GM12801 (cell line): Measurements from ENCODE around the gene ACTL6B.

Source experiments
- CTCF ChIP-seq: IDR thresholded peaks from one replicate; pipeline ENCODE4 v1.5.1; 2011; ENCODE audit warnings: control low read depth; ENCODE audit not compliant: insufficient read length; ENCODE audit errors: extremely low read depth

Gene ACTL6B

GRCh38 chr7:100673302-100673941, 17.2 kb upstream of the ACTL6B start, which contains the start of gene GNB2:
Gene GNB2, plus strand, starts transcription at chr7:100673740. Its CDS starts 2,526 bp downstream, at chr7:100676266.
- no peak for TF ChIP-seq CTCF

GRCh38 chr7:100671353-100672327, 15.4 kb upstream of the ACTL6B start:
- no peak for TF ChIP-seq CTCF

GRCh38 chr7:100670074-100670473, 13.8 kb upstream of the ACTL6B start:
- no peak for TF ChIP-seq CTCF

- TF ChIP-seq CTCF, result no peak
These were observed 11.8 kb upstream of the ACTL6B start for GRCh38 chr7:100668069-100668449.

- TF ChIP-seq CTCF, result no peak
These were observed 11.3 kb upstream of the ACTL6B start for GRCh38 chr7:100667331-100668068.

- TF ChIP-seq CTCF, result no peak
These were observed 9.0 kb upstream of the ACTL6B start for GRCh38 chr7:100665168-100665726.
